ENCODE measurements around the gene MGRN1. TPM values are rescaled to one million over a fixed set of nuclear protein-coding genes. Genes with fewer than 3 reads are reported as not detected.

The MGRN1 gene
- total RNA-seq, 1 experiment from 2014 or later: 61.3 TPM

DNA sequence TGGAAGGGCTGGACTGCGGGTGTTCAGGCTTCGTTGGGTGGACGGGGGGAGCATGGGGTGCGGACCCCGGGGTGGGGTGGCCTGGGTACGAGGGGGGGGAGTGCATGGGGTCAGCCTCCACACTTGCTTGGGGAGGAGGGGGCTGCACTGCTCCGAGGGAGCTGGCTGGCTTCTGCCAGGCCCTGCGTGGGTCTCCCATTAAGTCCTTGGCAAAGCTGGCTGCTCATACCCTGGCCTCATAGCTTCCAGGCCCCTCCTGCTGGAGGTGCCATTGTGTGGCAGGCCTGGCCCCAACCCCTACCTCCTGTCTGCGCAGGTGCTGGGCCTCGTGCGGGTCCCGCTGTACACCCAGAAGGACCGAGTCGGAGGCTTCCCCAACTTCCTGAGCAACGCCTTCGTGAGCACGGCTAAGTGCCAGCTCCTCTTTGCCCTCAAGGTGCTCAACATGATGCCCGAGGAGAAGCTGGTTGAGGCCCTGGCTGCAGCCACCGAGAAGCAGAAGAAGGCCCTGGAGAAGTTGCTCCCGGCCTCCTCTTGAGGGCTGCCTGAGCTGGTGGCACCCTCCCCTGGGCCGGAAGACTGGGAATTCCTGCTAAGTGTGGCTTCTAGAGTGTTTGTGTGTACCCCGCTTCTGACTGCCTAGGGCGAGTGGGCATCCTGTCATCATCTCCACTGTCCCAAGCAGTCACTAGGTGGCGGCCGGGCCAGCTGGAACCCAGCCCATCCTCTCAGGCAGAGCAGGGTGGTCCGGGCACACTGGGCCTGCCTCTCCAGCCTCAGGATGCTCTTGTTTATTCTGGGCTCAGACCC is 70.2 kb downstream of the MGRN1 start:
- intact Hi-C loops (cut with micrococcal nuclease): loop anchor here (5.0 kb wide), 1 partner anchor 262 kb away; the partner anchor contains the start of gene SEC14L5
- no TSS peak for BruUV-seq (replicated peaks)
- POLR2A ChIA-PET: interaction anchor here (0.7 to 3.3 kb wide), 9 partner anchors 9 to 243 kb away, joined by 3 to 30 read pairs (median 5); partner anchors contain the start of genes ANKS3, DNAAF8 and ROGDI

GRCh38 chr16:4695473-4696171 is 71.0 kb downstream of the MGRN1 start:
- intact Hi-C loops (cut with micrococcal nuclease): no loop called here
- POLR2A ChIA-PET: interaction anchor here (0.8 to 3.3 kb wide), 6 partner anchors 8 to 39 kb away, joined by 3 to 30 read pairs (median 5); partner anchors contain the start of genes ANKS3 and DNAAF8
- H3K4me3 Mint-ChIP-seq (ENCODE audit: unreplicated experiment): peak overlapping the region; percentile 75
- TF ChIP-seq CTCF (IDR thresholded peaks at IDR 0.05; ENCODE audit: unreplicated experiment): no peak
- CTCF ChIA-PET: interaction anchor here (0.6 to 1.4 kb wide), 4 partner anchors 25 to 261 kb away, joined by 3 to 6 read pairs (median 4); partner anchors contain the start of genes MGRN1 and UBALD1
- peaks cover 5% of the 10 kb centered on the region for H3K4me1 Mint-ChIP-seq (ENCODE audit: insufficient read depth, unreplicated experiment)
- peak overlapping the region; percentile 66 for H3K27ac Mint-ChIP-seq (ENCODE audit: low read depth, unreplicated experiment)
- peaks cover 66% of the 10 kb centered on the region for H3K36me3 Mint-ChIP-seq (ENCODE audit: insufficient read depth, unreplicated experiment)
- no peaks in the 10 kb centered on the region for H3K27me3 Mint-ChIP-seq (ENCODE audit: insufficient read depth, unreplicated experiment)
- BruUV-seq (replicated peaks): no TSS peak
- DNase-seq (ENCODE audit: unreplicated experiment): no peak
- no peaks in the 10 kb centered on the region for H3K9me3 Mint-ChIP-seq (ENCODE audit: unreplicated experiment)

More for the DNA sequence above, 70.2 kb downstream of the MGRN1 start:
- peak overlapping the region; percentile 75 for H3K4me3 Mint-ChIP-seq (ENCODE audit: unreplicated experiment)
- peaks cover 66% of the 10 kb centered on the region for H3K36me3 Mint-ChIP-seq (ENCODE audit: insufficient read depth, unreplicated experiment)
- H3K27ac Mint-ChIP-seq (ENCODE audit: low read depth, unreplicated experiment): peak overlapping the region; percentile 66
- H3K9me3 Mint-ChIP-seq (ENCODE audit: unreplicated experiment): no peaks in the 10 kb centered on the region
- H3K4me1 Mint-ChIP-seq (ENCODE audit: insufficient read depth, unreplicated experiment): peaks cover 5% of the 10 kb centered on the region
- TF ChIP-seq CTCF (IDR thresholded peaks at IDR 0.05; ENCODE audit: unreplicated experiment): no peak
- CTCF ChIA-PET: interaction anchor here (0.6 to 1.4 kb wide), 4 partner anchors 25 to 262 kb away, joined by 3 to 6 read pairs (median 4); partner anchors contain the start of gene MGRN1
- H3K27me3 Mint-ChIP-seq (ENCODE audit: insufficient read depth, unreplicated experiment): no peaks in the 10 kb centered on the region
- no peak for DNase-seq (ENCODE audit: unreplicated experiment)

DNA sequence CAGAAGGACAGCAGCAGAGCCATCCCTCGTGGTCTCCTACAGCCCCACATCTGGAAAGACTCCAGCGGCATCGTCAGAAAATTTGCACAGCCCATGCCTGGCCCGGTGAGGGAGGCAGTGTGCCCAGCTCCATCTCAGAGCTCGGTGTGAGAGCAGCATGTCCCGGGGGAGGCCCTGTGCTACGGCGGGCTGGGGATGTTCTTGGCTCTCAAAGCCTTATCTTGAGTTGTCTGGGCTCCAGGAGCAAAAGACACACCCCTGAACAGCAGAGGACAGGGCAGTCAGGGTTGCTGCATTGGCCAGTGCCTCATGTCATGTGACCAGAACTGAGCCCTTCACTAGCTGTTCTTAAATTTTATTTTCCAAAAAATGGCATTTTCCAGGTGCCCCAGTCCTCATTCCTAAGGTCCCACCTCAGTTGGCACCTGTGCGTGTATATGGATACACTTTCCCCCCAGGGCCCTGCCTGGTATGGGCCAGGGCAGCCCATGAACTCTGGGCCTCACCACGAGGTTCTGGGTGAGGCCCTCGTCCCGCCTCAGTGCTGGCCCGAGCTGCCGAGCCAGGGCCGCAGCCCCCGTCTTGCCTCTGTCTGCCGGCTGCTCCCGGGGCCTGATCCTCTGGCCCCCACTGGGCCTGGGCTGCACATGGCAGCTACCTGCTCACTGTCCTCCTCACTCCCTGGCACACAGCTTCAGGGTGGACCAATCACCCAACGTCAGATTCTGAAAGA is 71.7 kb downstream of the MGRN1 start:
- no peak for TF ChIP-seq CTCF (IDR thresholded peaks at IDR 0.05; ENCODE audit: unreplicated experiment)
- DNase-seq (ENCODE audit: unreplicated experiment): no peak
- BruUV-seq (replicated peaks): TSS peak; percentile 22
- POLR2A ChIA-PET: interaction anchor here (1.0 to 2.1 kb wide), 3 partner anchors 7 to 36 kb away, joined by 3 to 12 read pairs (median 4); no protein-coding TSS in a partner anchor
- CTCF ChIA-PET: interaction anchor here (0.5 to 1.1 kb wide), 4 partner anchors 11 to 711 kb away, joined by 3 to 6 read pairs (median 4); partner anchors contain the start of gene UBALD1
- no peaks in the 10 kb centered on the region for H3K9me3 Mint-ChIP-seq (ENCODE audit: unreplicated experiment)
- no peak overlapping the region for H3K4me3 Mint-ChIP-seq (ENCODE audit: unreplicated experiment)
- H3K4me1 Mint-ChIP-seq (ENCODE audit: insufficient read depth, unreplicated experiment): peaks cover 5% of the 10 kb centered on the region
- peak overlapping the region; percentile 39 for H3K27ac Mint-ChIP-seq (ENCODE audit: low read depth, unreplicated experiment)
- intact Hi-C loops (cut with micrococcal nuclease): no loop called here
- no peaks in the 10 kb centered on the region for H3K27me3 Mint-ChIP-seq (ENCODE audit: insufficient read depth, unreplicated experiment)
- H3K36me3 Mint-ChIP-seq (ENCODE audit: insufficient read depth, unreplicated experiment): peaks cover 63% of the 10 kb centered on the region

Measured in MCF 10A (cell line).